Vagina (tissue), 2 donors: ENCODE data around the gene MYLK. TPM values are rescaled to one million over a fixed set of nuclear protein-coding genes. Genes with fewer than 3 reads are reported as not detected.

ENCODE experiments used
- DNase-seq, 2 donors: peaks; one replicate each; pipeline ENCODE4 v3.0.0-alpha.2; 2017; ENCODE audit errors: extremely low spot score in 2 of 2
- H3K27ac ChIP-seq: fragments of 200-600 bp; sonication (generic); one replicate; pipeline ENCODE4 v1.5.1; 2019
- H3K27me3 ChIP-seq: fragments of 200-600 bp; sonication (generic); one replicate; pipeline ENCODE4 v1.5.1; 2019
- H3K36me3 ChIP-seq, 2 donors: fragments of 200-600 bp; sonication (generic); one replicate each; pipeline ENCODE4 v1.5.1; 2017 to 2019
- H3K4me1 ChIP-seq: fragments of 200-600 bp; sonication (generic); one replicate; pipeline ENCODE4 v1.5.1; 2019
- H3K4me3 ChIP-seq, 2 donors: fragments of 200-600 bp; sonication (generic); 1 replicate in 1 of 2; 2 replicates in 1 of 2; pipeline ENCODE4 v1.5.1; 2016 to 2019
- H3K9me3 ChIP-seq: fragments of 200-600 bp; sonication (generic); one replicate; pipeline ENCODE4 v1.5.1; 2019
- CTCF ChIP-seq, 3 experiments: fragments of 450-650 bp in 2 of 3; fragments of 200-600 bp in 1 of 3; sonication (generic) in 1 of 3; IDR thresholded peaks; one replicate each; pipeline ENCODE4 v1.5.1; 2017 to 2019; ENCODE audit warnings: antibody characterized with exemption in 3 of 3, mild to moderate bottlenecking in 2 of 3, moderate library complexity in 2 of 3
- POLR2A ChIP-seq, 2 donors: fragments of 450-650 bp; IDR thresholded peaks; one replicate each; pipeline ENCODE4 v1.6.1; 2017; ENCODE audit warnings: antibody characterized with exemption in 2 of 2, mild to moderate bottlenecking in 2 of 2, moderate library complexity in 2 of 2
- POLR2AphosphoS5 ChIP-seq, 2 donors: sonication (generic); formaldehyde crosslinking; IDR thresholded peaks; one replicate each; pipeline ENCODE4 v1.9.0; 2017; ENCODE audit warnings: antibody characterized with exemption in 2 of 2, mild to moderate bottlenecking in 2 of 2, low read depth in 1 of 2; ENCODE audit not compliant: insufficient read depth in 1 of 2
- intact Hi-C: fragments of 100-400 bp; cut with DNase I; formaldehyde crosslinking; loops from one replicate; pipeline ENCODE4 v1.15.1; 2023
- total RNA-seq: library from RNA; depleted of rRNA; stranded (reverse); fragments of >200 nt; gene quantifications from one replicate; pipeline ENCODE4 v1.2.3, GENCODE V29; 2016

The MYLK gene
- total RNA-seq, 1 donor from 2014 or later: 352 TPM

GRCh38 chr3:123920383-123920782 is 36.3 kb upstream of the MYLK start:
- H3K36me3 ChIP-seq: peaks cover 0 to 18% of the 10 kb centered on the region in 2 donors
- DNase-seq: no peak
- TF ChIP-seq POLR2A (IDR thresholded peaks at IDR 0.05): no peak
- TF ChIP-seq CTCF (IDR thresholded peaks at IDR 0.05): no peak
- TF ChIP-seq POLR2AphosphoS5 (IDR thresholded peaks at IDR 0.05; ENCODE audit: insufficient read depth in 1 of 2, low read depth in 1 of 2): no peak
- no peak overlapping the region for H3K4me3 ChIP-seq
- no peak overlapping the region for H3K27ac ChIP-seq
- intact Hi-C loops: no loop called here
- H3K4me1 ChIP-seq: no peaks in the 10 kb centered on the region
- H3K27me3 ChIP-seq: no peaks in the 10 kb centered on the region
- H3K9me3 ChIP-seq: peaks cover 10% of the 10 kb centered on the region

GRCh38 chr3:123919353-123919752 is 35.2 kb upstream of the MYLK start:
- intact Hi-C loops: no loop called here
- H3K4me3 ChIP-seq: no peak overlapping the region
- TF ChIP-seq CTCF (IDR thresholded peaks at IDR 0.05): no peak
- no peak for TF ChIP-seq POLR2AphosphoS5 (IDR thresholded peaks at IDR 0.05; ENCODE audit: insufficient read depth in 1 of 2, low read depth in 1 of 2)
- TF ChIP-seq POLR2A (IDR thresholded peaks at IDR 0.05): no peak
- no peaks in the 10 kb centered on the region for H3K27me3 ChIP-seq
- no peak for DNase-seq
- H3K36me3 ChIP-seq: peaks cover 0 to 18% of the 10 kb centered on the region in 2 donors
- peaks cover 10% of the 10 kb centered on the region for H3K9me3 ChIP-seq
- H3K27ac ChIP-seq: no peak overlapping the region
- H3K4me1 ChIP-seq: no peaks in the 10 kb centered on the region

GRCh38 chr3:123914829-123915228 is 30.7 kb upstream of the MYLK start:
- no peak overlapping the region for H3K4me3 ChIP-seq
- intact Hi-C loops: no loop called here
- no peak for TF ChIP-seq CTCF (IDR thresholded peaks at IDR 0.05)
- no peak for TF ChIP-seq POLR2AphosphoS5 (IDR thresholded peaks at IDR 0.05; ENCODE audit: insufficient read depth in 1 of 2, low read depth in 1 of 2)
- DNase-seq: no peak
- no peaks in the 10 kb centered on the region for H3K9me3 ChIP-seq
- no peak overlapping the region for H3K27ac ChIP-seq
- H3K27me3 ChIP-seq: no peaks in the 10 kb centered on the region
- no peaks in the 10 kb centered on the region for H3K36me3 ChIP-seq
- no peaks in the 10 kb centered on the region for H3K4me1 ChIP-seq

GRCh38 chr3:123909785-123910184 is 25.7 kb upstream of the MYLK start:
- Histone ChIP-seq H3K9me3 (no peaks in the 10 kb centered on the region), H3K27me3 (no peaks in the 10 kb centered on the region), H3K4me3 (no peak overlapping the region), H3K27ac (no peak overlapping the region), H3K4me1 (no peaks in the 10 kb centered on the region), H3K36me3 (no peaks in the 10 kb centered on the region)
- intact Hi-C loops: no loop called here
- DNase-seq: no peak
- no peak for TF ChIP-seq POLR2AphosphoS5 (IDR thresholded peaks at IDR 0.05; ENCODE audit: insufficient read depth in 1 of 2, low read depth in 1 of 2)
- no peak for TF ChIP-seq POLR2A (IDR thresholded peaks at IDR 0.05)
- TF ChIP-seq CTCF (IDR thresholded peaks at IDR 0.05): no peak

GRCh38 chr3:123907720-123908119 is 23.6 kb upstream of the MYLK start:
- Histone ChIP-seq H3K27me3 (no peaks in the 10 kb centered on the region), H3K4me3 (no peak overlapping the region), H3K27ac (no peak overlapping the region), H3K9me3 (no peaks in the 10 kb centered on the region), H3K4me1 (no peaks in the 10 kb centered on the region), H3K36me3 (no peaks in the 10 kb centered on the region)
- no peak for DNase-seq
- TF ChIP-seq CTCF (IDR thresholded peaks at IDR 0.05) (no peak), POLR2A (IDR thresholded peaks at IDR 0.05) (no peak), POLR2AphosphoS5 (IDR thresholded peaks at IDR 0.05; ENCODE audit: insufficient read depth in 1 of 2, low read depth in 1 of 2) (no peak)
- intact Hi-C loops: no loop called here
